SK-N-SH treated with all-trans-retinoic acid at 6 μM for 48 hours (cell line): ENCODE measurements around the gene CDH20.

Experiments used
- CREB5 ChIP-seq: fragments of 250-450 bp; sonication (Bioruptor Pico); IDR thresholded peaks from 2 replicates; pipeline ENCODE4 v1.5.1; 2020; ENCODE audit warnings: low read depth, mild to moderate bottlenecking, moderate library complexity
- CSRNP3 ChIP-seq: fragments of 250-450 bp; sonication (Bioruptor Pico); IDR thresholded peaks from 2 replicates; pipeline ENCODE4 v1.5.1; 2021; ENCODE audit warnings: mild to moderate bottlenecking, moderate library complexity
- ESRRG ChIP-seq: fragments of 250-450 bp; sonication (Bioruptor Pico); IDR thresholded peaks from 2 replicates; pipeline ENCODE4 v1.6.1; 2021; ENCODE audit warnings: mild to moderate bottlenecking
- GLIS3 ChIP-seq: fragments of 250-450 bp; sonication (Bioruptor Pico); IDR thresholded peaks from 2 replicates; pipeline ENCODE4 v1.5.0; 2020; ENCODE audit warnings: mild to moderate bottlenecking, moderate library complexity
- OSR1 ChIP-seq: fragments of 250-450 bp; sonication (Bioruptor Pico); IDR thresholded peaks from 2 replicates; pipeline ENCODE4 v1.8.0; 2022; ENCODE audit warnings: moderate library complexity, mild to moderate bottlenecking, inconsistent platforms
- RARB ChIP-seq: fragments of 250-450 bp; sonication (Bioruptor Pico); IDR thresholded peaks from 2 replicates; pipeline ENCODE4 v1.8.0; 2021; ENCODE audit warnings: mild to moderate bottlenecking, moderate library complexity
- TOX ChIP-seq: fragments of 250-450 bp; sonication (Bioruptor Pico); IDR thresholded peaks from 2 replicates; pipeline ENCODE4 v1.8.0; 2021; ENCODE audit warnings: mild to moderate bottlenecking, moderate library complexity, borderline replicate concordance
- ZFP30 ChIP-seq: fragments of 450-650 bp; formaldehyde crosslinking; IDR thresholded peaks from 2 replicates; pipeline ENCODE4 v1.5.0; 2022; ENCODE audit warnings: mild to moderate bottlenecking, moderate library complexity

GRCh38 chr18:61464551-61465142 is 131.4 kb downstream of the CDH20 start:
- TF ChIP-seq GLIS3: no peak
- no peak for TF ChIP-seq TOX (CRISPR knock-in tag)
- TF ChIP-seq CSRNP3 (CRISPR knock-in tag): no peak
- TF ChIP-seq ESRRG: no peak
- no peak for TF ChIP-seq OSR1 (CRISPR knock-in tag)
- no peak for TF ChIP-seq CREB5 (CRISPR knock-in tag)
- TF ChIP-seq ZFP30 (CRISPR knock-in tag): no peak
- TF ChIP-seq RARB: no peak
